Cardiac fibroblast (primary cell): Measurements from ENCODE around the gene OR3A3.
"Not testable (repeated sequence)": the region's sequence is repeated elsewhere in the genome, so short reads cannot be mapped to it uniquely, and the experiment has no call there.

ENCODE experiments used
- DNase-seq, 2 donors: peaks; one replicate each; pipeline versions ENCODE4 v3.0.0 to v3.0.0-alpha.2; 2010; ENCODE audit warnings: low read depth in 2 of 2
- H3K4me3 ChIP-seq, 2 donors: replicated peaks in 1 of 2; 1 replicate in 1 of 2; 2 replicates in 1 of 2; pipeline ENCODE4 v1.5.1; 2011; ENCODE audit warnings: low read depth in 2 of 2, low read length in 2 of 2, mild to moderate bottlenecking in 2 of 2, moderate library complexity in 1 of 2
- TF ChIP-seq, protein P1 (sequence below): IDR thresholded peaks from one replicate; pipeline ENCODE4 v1.5.1; 2011; ENCODE audit warnings: low read depth, mild to moderate bottlenecking, low read length, inconsistent platforms

The OR3A3 gene

GRCh38 chr17:3400055-3400454 lies 11.1 kb upstream of the OR3A3 start:
- TF ChIP-seq, protein P1, sequence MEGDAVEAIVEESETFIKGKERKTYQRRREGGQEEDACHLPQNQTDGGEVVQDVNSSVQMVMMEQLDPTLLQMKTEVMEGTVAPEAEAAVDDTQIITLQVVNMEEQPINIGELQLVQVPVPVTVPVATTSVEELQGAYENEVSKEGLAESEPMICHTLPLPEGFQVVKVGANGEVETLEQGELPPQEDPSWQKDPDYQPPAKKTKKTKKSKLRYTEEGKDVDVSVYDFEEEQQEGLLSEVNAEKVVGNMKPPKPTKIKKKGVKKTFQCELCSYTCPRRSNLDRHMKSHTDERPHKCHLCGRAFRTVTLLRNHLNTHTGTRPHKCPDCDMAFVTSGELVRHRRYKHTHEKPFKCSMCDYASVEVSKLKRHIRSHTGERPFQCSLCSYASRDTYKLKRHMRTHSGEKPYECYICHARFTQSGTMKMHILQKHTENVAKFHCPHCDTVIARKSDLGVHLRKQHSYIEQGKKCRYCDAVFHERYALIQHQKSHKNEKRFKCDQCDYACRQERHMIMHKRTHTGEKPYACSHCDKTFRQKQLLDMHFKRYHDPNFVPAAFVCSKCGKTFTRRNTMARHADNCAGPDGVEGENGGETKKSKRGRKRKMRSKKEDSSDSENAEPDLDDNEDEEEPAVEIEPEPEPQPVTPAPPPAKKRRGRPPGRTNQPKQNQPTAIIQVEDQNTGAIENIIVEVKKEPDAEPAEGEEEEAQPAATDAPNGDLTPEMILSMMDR: no peak
- peak in 1 of 2 donors; percentile 3 for DNase-seq

GRCh38 chr17:3401786-3402185 lies 9.4 kb upstream of the OR3A3 start:
- TF ChIP-seq, protein P1: no peak
- DNase-seq: no peak
- H3K4me3 ChIP-seq: no peak overlapping the region

More at GRCh38 chr17:3400055-3400454, 11.1 kb upstream of the OR3A3 start:
- no peak overlapping the region for H3K4me3 ChIP-seq

DNA sequence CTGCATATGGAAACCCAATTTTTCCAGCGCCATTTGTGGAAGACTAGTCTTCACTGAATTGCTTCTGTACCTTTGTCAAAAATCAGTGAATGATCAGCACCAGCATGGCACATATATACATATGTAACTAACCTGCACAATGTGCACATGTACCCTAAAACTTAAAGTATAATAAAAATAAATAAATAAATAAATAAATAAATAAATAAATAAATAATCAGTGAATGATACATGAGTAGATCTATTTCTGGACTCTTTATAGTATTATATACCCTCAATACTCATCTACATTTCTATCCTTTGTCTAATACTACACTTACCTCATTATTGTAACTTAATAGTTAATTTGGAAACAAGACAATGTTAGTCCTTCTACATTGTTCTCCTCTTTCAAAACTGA lies 7.3 kb upstream of the OR3A3 start:
- not testable (repeated sequence) for H3K4me3 ChIP-seq, DNase-seq

DNA sequence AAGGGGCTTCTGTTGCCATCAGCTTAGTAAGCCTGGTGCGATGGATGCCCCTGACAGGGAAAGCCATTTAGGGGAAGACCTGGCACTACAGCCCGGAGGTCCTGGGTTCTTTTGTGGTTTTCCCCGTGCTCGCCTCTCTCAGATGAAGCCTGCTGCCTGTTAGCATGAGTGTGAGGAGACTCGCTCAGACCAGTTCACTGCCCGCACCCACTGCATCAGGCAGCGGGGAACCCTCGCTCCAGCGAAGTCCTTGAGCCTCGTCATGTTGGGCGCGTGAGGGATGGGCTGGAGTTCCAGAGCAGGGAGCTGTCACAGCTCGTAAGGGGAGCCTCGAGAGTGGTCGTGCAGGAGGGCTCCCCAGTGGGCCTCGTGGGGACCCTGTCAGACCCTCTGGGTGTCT lies 1.0 kb downstream of the OR3A3 start:
- not testable (repeated sequence) for DNase-seq, H3K4me3 ChIP-seq

DNA sequence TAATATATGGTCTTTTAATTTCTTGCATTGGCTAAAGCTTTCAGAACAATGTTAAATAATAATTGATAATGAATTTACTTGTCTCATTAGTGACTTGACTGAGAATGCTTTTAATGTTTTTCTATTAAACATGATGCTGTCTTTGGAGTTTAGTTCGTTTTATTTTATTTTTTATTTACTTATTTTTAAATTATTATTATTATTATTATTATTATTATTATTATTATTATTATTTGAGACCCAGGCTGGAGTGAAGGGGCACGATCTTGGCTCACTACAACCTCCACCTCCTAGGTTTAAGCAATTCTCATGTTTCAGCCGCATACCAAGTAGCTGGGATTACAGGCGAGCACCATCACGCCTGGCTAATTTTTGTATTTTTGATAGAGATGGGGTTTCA lies 4.4 kb downstream of the OR3A3 start:
- no peak overlapping the region for H3K4me3 ChIP-seq
- DNase-seq: no peak
- TF ChIP-seq, protein P1: no peak

- no peak for DNase-seq
- H3K4me3 ChIP-seq: no peak overlapping the region
- TF ChIP-seq, protein P1: no peak
Observed at GRCh38 chr17:3418222-3418621, 7.1 kb downstream of the OR3A3 start.

DNA sequence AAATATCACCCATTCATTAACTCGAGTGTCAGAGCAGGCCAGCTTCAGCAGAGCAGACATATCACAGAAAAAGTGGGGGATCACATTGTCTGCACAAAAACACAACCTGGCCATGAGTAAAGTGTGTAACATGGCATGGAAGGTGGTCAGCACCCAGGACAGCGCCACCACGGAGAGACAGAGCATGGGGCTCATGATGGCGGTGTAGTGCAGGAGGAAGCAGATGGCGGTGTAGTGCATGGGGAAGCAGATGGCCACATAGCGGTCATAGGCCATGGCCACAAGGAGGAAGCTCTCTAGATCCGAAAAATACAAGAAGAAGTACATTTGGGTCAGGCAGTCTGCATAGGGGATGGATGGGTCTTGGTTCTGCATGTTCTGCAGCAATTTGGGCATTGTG lies 22.0 kb downstream of the OR3A3 start:
- DNase-seq: peak in 1 of 2 donors; percentile 6
- H3K4me3 ChIP-seq: not testable (repeated sequence)

GRCh38 chr17:3433741-3434140 lies 22.6 kb downstream of the OR3A3 start, which contains the start of gene OR1E2:
OR1E2 (minus strand) TSS chr17:3433841; CDS start chr17:3433841, 0 bp downstream.
- DNase-seq: no peak
- no peak within 1 kb of the TSS for H3K4me3 ChIP-seq
- TF ChIP-seq, protein P1: no peak
